Hematopoietic multipotent progenitor cell treated with erythropoietin and hydrocortisone succinate and interleukin-3 and kit ligand, for 4 days (in vitro differentiated cells): ENCODE results near the gene KCNV2.

Experiments used
- DNase-seq: peaks from one replicate; pipeline ENCODE4 v3.0.0-alpha.2; 2015

Gene KCNV2

GRCh38 chr9:2722715-2723114 lies 5.4 kb downstream of the KCNV2 start:
- no peak for DNase-seq

- DNase-seq, result no peak
These were observed 6.2 kb downstream of the KCNV2 start for GRCh38 chr9:2723376-2724065.

- no peak for DNase-seq
These were observed 7.8 kb downstream of the KCNV2 start for GRCh38 chr9:2725126-2725525.

GRCh38 chr9:2725898-2726649 lies 8.8 kb downstream of the KCNV2 start:
- DNase-seq, result no peak

- no peak for DNase-seq
These were observed 9.5 kb downstream of the KCNV2 start for GRCh38 chr9:2726650-2727340.

GRCh38 chr9:2727374-2727773 lies 10.1 kb downstream of the KCNV2 start:
- peak; percentile 60 for DNase-seq

- peak; percentile 81 for DNase-seq
These were observed 10.8 kb downstream of the KCNV2 start for GRCh38 chr9:2727966-2728613.

- DNase-seq, result no peak
These were observed 11.7 kb downstream of the KCNV2 start for GRCh38 chr9:2729003-2729402.

- no peak for DNase-seq
These were observed 12.4 kb downstream of the KCNV2 start for GRCh38 chr9:2729721-2730120.

- no peak for DNase-seq
These were observed 13.7 kb downstream of the KCNV2 start for GRCh38 chr9:2730971-2731370.

- DNase-seq, result no peak
These were observed 15.2 kb downstream of the KCNV2 start for GRCh38 chr9:2732492-2732891.

- no peak for DNase-seq
These were observed 23.3 kb downstream of the KCNV2 start for GRCh38 chr9:2740616-2741015.

GRCh38 chr9:2741441-2742158 lies 24.3 kb downstream of the KCNV2 start:
- DNase-seq, result no peak

GRCh38 chr9:2742214-2742613 lies 24.9 kb downstream of the KCNV2 start:
- no peak for DNase-seq

GRCh38 chr9:2743937-2744529 lies 26.7 kb downstream of the KCNV2 start:
- DNase-seq, result peak; percentile 41

GRCh38 chr9:2745560-2746380 lies 28.5 kb downstream of the KCNV2 start:
- no peak for DNase-seq

GRCh38 chr9:2749485-2749884 lies 32.2 kb downstream of the KCNV2 start:
- DNase-seq, result no peak

GRCh38 chr9:2755285-2755684 lies 38.0 kb downstream of the KCNV2 start:
- DNase-seq, result no peak

GRCh38 chr9:2758162-2758897 lies 41.0 kb downstream of the KCNV2 start:
- DNase-seq, result no peak

GRCh38 chr9:2758898-2759510 lies 41.7 kb downstream of the KCNV2 start:
- DNase-seq, result no peak
